ENCODE data around the gene DZIP1.

- TF ChIP-seq CTCF (optimal IDR thresholded peaks at IDR 0.05 in 1 of 3, IDR thresholded peaks at IDR 0.05 in 1 of 3, conservative IDR thresholded peaks at IDR 0.05 in 1 of 3; ENCODE audit: extremely low read depth in 1 of 3, insufficient read depth in 2 of 3, low read length in 3 of 3) (no peak), EZH2 (IDR thresholded peaks at IDR 0.05; ENCODE audit: low read length) (no peak)
These were observed 24.3 kb downstream of the DZIP1 start for GRCh38 chr13:95620030-95620824.
